ENCODE measurements around the gene ZSCAN26.

ZSCAN26 gene

GRCh38 chr6:28245206-28245941, 21.6 kb upstream of the ZSCAN26 start:
- no peak for DNase-seq (ENCODE audit: low spot score in 2 of 2)
- Mint-ChIP-seq H3K9me3 (no peaks in the 10 kb centered on the region), H3K4me1 (peaks cover 6% of the 10 kb centered on the region), H3K4me3 (no peak overlapping the region), H3K36me3 (peaks cover 64% of the 10 kb centered on the region), H3K27ac (peak overlapping the region; percentile 14)
- no peak for ATAC-seq

GRCh38 chr6:28248916-28249315, 18.0 kb upstream of the ZSCAN26 start:
- Mint-ChIP-seq H3K4me3 (no peak overlapping the region), H3K9me3 (no peaks in the 10 kb centered on the region), H3K4me1 (peaks cover 29% of the 10 kb centered on the region), H3K27ac (no peak overlapping the region), H3K36me3 (peaks cover 65% of the 10 kb centered on the region)
- ATAC-seq = no peak
- no peak for DNase-seq (ENCODE audit: low spot score in 2 of 2)

GRCh38 chr6:28250747-28251146, 16.2 kb upstream of the ZSCAN26 start:
- H3K4me3 Mint-ChIP-seq = peak overlapping the region; percentile 98
- H3K4me1 Mint-ChIP-seq = peaks cover 27% of the 10 kb centered on the region
- ATAC-seq (no peak), DNase-seq (ENCODE audit: low spot score in 2 of 2) (no peak)
- no peak overlapping the region for H3K27ac Mint-ChIP-seq
- H3K36me3 Mint-ChIP-seq = peaks cover 46% of the 10 kb centered on the region
- H3K9me3 Mint-ChIP-seq = no peaks in the 10 kb centered on the region

- H3K36me3 Mint-ChIP-seq = peaks cover 39% of the 10 kb centered on the region
- H3K4me1 Mint-ChIP-seq = peaks cover 23% of the 10 kb centered on the region
- no peaks in the 10 kb centered on the region for H3K9me3 Mint-ChIP-seq
- peak overlapping the region; percentile 98 for H3K4me3 Mint-ChIP-seq
- H3K27ac Mint-ChIP-seq = peak overlapping the region; percentile 93
- DNase-seq (ENCODE audit: low spot score in 2 of 2) (peak in 1 of 2 donors; percentile 24), ATAC-seq (peak; percentile 84)
Observed at GRCh38 chr6:28251661-28252008, 15.3 kb upstream of the ZSCAN26 start.

GRCh38 chr6:28252009-28252975, 14.7 kb upstream of the ZSCAN26 start, which contains the start of gene ZKSCAN4:
Gene ZKSCAN4 (minus strand): TSS chr6:28252269. CDS start chr6:28251980, 289 bp downstream.
- DNase-seq (ENCODE audit: low spot score in 2 of 2) = peak; percentile 70 to 89
- H3K4me3 Mint-ChIP-seq = peak within 1 kb of the TSS; percentile 98
- peak within 1 kb of the TSS; percentile 93 for H3K27ac Mint-ChIP-seq
- H3K9me3 Mint-ChIP-seq = no peaks in the 10 kb centered on the region
- H3K4me1 Mint-ChIP-seq = peaks cover 23% of the 10 kb centered on the region
- peak; percentile 93 for ATAC-seq
- H3K36me3 Mint-ChIP-seq = peaks cover 32% of the 10 kb centered on the region

- ATAC-seq (no peak), DNase-seq (ENCODE audit: low spot score in 2 of 2) (no peak)
- Mint-ChIP-seq H3K9me3 (no peaks in the 10 kb centered on the region), H3K36me3 (peaks cover 24% of the 10 kb centered on the region), H3K4me1 (peaks cover 29% of the 10 kb centered on the region), H3K4me3 (no peak overlapping the region), H3K27ac (no peak overlapping the region)
Observed at GRCh38 chr6:28254121-28254519, 12.8 kb upstream of the ZSCAN26 start.

GRCh38 chr6:28257042-28257441, 9.9 kb upstream of the ZSCAN26 start:
- H3K4me3 Mint-ChIP-seq = no peak overlapping the region
- peaks cover 7% of the 10 kb centered on the region for H3K36me3 Mint-ChIP-seq
- ATAC-seq = no peak
- H3K4me1 Mint-ChIP-seq = peaks cover 15% of the 10 kb centered on the region
- DNase-seq (ENCODE audit: low spot score in 2 of 2) = no peak
- no peak overlapping the region for H3K27ac Mint-ChIP-seq
- no peaks in the 10 kb centered on the region for H3K9me3 Mint-ChIP-seq

- DNase-seq (ENCODE audit: low spot score in 2 of 2) = peak in 1 of 2 donors; percentile 10
Observed at GRCh38 chr6:28258877-28259777, 7.8 kb upstream of the ZSCAN26 start, which contains the start of gene NKAPL. Gene NKAPL (plus strand): TSS chr6:28259297. CDS start chr6:28259372, 75 bp downstream.

GRCh38 chr6:28263922-28264321, 3.0 kb upstream of the ZSCAN26 start:
- peaks cover 2% of the 10 kb centered on the region for H3K36me3 Mint-ChIP-seq
- H3K4me3 Mint-ChIP-seq = no peak overlapping the region
- DNase-seq (ENCODE audit: low spot score in 2 of 2) = no peak
- H3K4me1 Mint-ChIP-seq = peaks cover under 1% of the 10 kb centered on the region
- no peak overlapping the region for H3K27ac Mint-ChIP-seq
- H3K9me3 Mint-ChIP-seq = no peaks in the 10 kb centered on the region
- no peak for ATAC-seq

More at GRCh38 chr6:28258877-28259777, 7.8 kb upstream of the ZSCAN26 start, which contains the start of gene NKAPL:
- H3K4me1 Mint-ChIP-seq = peaks cover 5% of the 10 kb centered on the region
- H3K36me3 Mint-ChIP-seq = peaks cover 6% of the 10 kb centered on the region
- ATAC-seq = peak; percentile 24
- H3K4me3 Mint-ChIP-seq = peak within 1 kb of the TSS; percentile 29
- H3K9me3 Mint-ChIP-seq = no peaks in the 10 kb centered on the region
- H3K27ac Mint-ChIP-seq = no peak within 1 kb of the TSS

GRCh38 chr6:28264834-28265401, 2.0 kb upstream of the ZSCAN26 start:
- ATAC-seq (no peak), DNase-seq (ENCODE audit: low spot score in 2 of 2) (no peak)
- Mint-ChIP-seq H3K9me3 (no peaks in the 10 kb centered on the region), H3K27ac (no peak overlapping the region), H3K36me3 (no peaks in the 10 kb centered on the region), H3K4me1 (peaks cover 5% of the 10 kb centered on the region), H3K4me3 (no peak overlapping the region)

GRCh38 chr6:28266563-28266961, 381 bp upstream of the ZSCAN26 start:
- Mint-ChIP-seq H3K4me3 (no peak overlapping the region), H3K4me1 (peaks cover 14% of the 10 kb centered on the region), H3K27ac (no peak overlapping the region), H3K36me3 (no peaks in the 10 kb centered on the region), H3K9me3 (no peaks in the 10 kb centered on the region)
- ATAC-seq = no peak
- DNase-seq (ENCODE audit: low spot score in 2 of 2) = no peak

- Mint-ChIP-seq H3K36me3 (peaks cover 11% of the 10 kb centered on the region), H3K4me1 (peaks cover 14% of the 10 kb centered on the region), H3K9me3 (no peaks in the 10 kb centered on the region), H3K27ac (no peak overlapping the region), H3K4me3 (no peak overlapping the region)
- DNase-seq (ENCODE audit: low spot score in 2 of 2) = no peak
- no peak for ATAC-seq
Observed at GRCh38 chr6:28267695-28268059, 734 bp downstream of the ZSCAN26 start.

- DNase-seq (ENCODE audit: low spot score in 2 of 2) (peak in 1 of 2 donors; percentile 7), ATAC-seq (peak; percentile 77)
- H3K9me3 Mint-ChIP-seq = no peaks in the 10 kb centered on the region
- peak overlapping the region; percentile 35 for H3K27ac Mint-ChIP-seq
- peaks cover 28% of the 10 kb centered on the region for H3K36me3 Mint-ChIP-seq
- H3K4me1 Mint-ChIP-seq = peaks cover 14% of the 10 kb centered on the region
- H3K4me3 Mint-ChIP-seq = no peak overlapping the region
Observed at GRCh38 chr6:28269492-28269891, 2.5 kb downstream of the ZSCAN26 start.

- no peak for DNase-seq (ENCODE audit: low spot score in 2 of 2)
- no peak overlapping the region for H3K27ac Mint-ChIP-seq
- H3K4me3 Mint-ChIP-seq = no peak overlapping the region
- peaks cover 15% of the 10 kb centered on the region for H3K4me1 Mint-ChIP-seq
- H3K9me3 Mint-ChIP-seq = no peaks in the 10 kb centered on the region
- ATAC-seq = no peak
- H3K36me3 Mint-ChIP-seq = peaks cover 46% of the 10 kb centered on the region
Observed at GRCh38 chr6:28274888-28275287, 7.9 kb downstream of the ZSCAN26 start.

All from stimulated activated effector memory CD8-positive, alpha-beta T cell treated with anti-CD3 and anti-CD28 coated beads, Interleukin-12 subunit alpha, Interleukin-12 subunit beta, amount 100 ng/mL, for 72 hours (primary cell).